SHP77 (cell line): Measurements from ENCODE around the gene TUBA1C.
"Not testable (repeated sequence)": the region's sequence is repeated elsewhere in the genome, so short reads cannot be mapped to it uniquely, and the experiment has no call there.

Experiments
- DNase-seq, 2 experiments: peaks; one replicate each; lab custom pipeline; 2025; lab: John Stamatoyannopoulos, UW

Gene TUBA1C

DNA sequence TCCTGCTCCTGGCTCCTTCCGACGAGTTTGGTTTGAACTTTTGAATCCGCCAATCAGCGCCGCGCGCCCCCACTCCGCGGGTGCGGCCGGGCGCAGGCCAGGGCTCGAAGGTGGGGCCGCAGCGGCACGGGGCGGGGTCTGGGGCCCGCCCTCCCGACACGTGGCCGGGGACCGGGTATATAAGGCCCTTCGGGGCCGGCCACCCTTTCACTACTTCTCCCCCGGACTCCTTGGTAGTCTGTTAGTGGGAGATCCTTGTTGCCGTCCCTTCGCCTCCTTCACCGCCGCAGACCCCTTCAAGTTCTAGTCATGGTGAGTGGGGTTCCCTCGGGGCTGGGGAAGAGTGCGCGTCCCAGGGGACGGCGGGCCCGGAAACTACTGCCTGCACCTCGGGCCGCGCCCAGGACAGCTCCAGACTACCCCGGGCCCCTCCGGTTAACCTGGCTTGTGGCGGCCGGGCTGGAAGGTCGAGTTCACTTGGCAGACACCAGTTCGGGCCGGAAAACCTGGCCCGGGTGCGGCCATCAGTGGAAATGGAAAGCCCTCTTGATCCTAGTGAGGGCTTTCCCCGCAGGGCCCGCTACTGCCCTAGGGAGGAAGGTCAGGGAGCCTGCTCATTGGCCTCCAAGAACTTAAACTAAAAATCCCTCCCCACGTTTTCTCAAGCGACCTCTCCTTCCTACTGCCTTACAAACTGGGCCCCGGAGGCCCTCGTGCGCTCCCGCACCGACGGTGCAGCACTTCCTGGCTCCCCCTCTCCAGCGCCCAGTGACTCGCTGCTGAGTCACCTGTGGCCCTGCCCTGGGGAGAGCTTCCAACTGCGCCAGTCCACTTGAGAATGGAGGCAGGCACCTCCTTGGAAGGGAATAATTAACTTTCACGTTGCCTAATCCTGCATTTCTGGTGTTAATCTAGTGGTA lies at the start of gene TUBA1C:
TSS of gene TUBA1C (plus strand) at position 210 of the 920 bp plus-strand sequence. CDS start at position 310, 100 bp downstream.
- peak; percentile 88 to 90 for DNase-seq

DNA sequence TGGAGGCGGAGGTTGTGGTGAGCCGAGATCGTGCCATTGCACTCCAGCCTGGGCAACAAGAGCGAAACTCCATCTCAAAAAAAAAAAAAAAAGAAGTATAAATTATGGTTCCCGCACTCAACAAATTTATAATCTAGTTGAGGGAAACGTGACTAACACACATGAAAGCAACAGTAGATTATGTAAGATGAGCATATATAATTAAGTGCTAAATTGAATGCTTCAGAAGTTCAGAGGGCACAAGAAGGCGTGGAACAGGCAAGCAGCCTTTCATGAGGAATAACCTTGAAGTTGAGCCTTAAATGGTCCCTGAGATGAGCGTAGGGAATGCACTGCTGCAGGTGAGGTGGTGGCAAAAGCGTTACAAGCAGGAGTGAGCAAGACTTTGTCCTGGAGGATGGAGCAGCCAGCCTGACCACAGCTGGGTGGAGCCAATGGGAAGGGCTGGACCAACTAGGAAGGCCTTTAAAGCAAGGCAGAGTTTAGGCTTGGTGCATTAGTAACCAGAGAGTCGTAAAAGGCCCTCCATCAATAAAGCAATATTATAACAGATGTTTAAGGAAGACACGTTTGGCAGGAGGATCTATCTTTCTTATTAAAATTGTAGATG lies 45.4 kb upstream of the TUBA1C start:
- DNase-seq = no peak

- DNase-seq = no peak
Observed at GRCh38 chr12:49220972-49221371, 43.9 kb upstream of the TUBA1C start.

DNA sequence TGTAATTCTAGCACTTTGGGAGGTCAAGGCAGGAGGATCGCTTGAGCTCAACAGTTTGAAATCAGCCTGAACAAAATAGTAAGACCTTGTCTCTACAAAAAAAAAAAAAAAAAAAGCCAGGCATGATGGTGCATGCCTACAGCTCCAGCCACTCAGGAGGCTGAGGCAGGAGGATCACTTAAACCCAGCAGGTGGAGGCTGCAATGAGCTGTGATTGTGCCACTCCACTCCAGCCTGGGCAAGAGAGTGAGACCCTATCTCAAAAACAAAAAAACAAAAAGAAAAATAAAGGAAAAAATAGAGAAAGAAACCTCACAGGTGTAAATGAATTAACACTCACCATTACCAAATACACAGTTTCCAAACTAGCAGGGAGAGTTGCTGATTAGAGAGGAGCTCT lies 41.8 kb upstream of the TUBA1C start:
- no peak for DNase-seq

GRCh38 chr12:49223590-49224369 lies 41.1 kb upstream of the TUBA1C start:
- DNase-seq = no peak

GRCh38 chr12:49225576-49226166 lies 39.2 kb upstream of the TUBA1C start:
- DNase-seq = no peak

DNA sequence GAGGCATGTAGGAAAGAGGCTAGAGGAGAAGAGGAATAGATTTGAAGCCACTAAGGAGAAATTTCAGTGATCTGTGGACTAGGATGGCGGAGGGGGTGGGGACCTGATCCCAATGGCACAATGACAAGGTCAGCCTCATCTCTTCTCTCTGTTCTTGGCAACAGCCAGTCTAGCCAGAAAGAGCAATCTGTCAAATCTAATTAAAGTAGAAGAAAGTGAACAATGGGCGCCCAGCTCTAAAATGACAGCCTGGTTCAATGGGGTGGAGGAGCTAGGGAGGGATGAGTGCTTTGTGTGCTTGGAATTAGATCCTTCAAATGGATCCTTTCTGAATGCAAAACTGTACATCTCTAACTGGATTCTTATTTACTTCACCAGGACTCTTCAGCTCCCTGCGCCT lies 37.2 kb upstream of the TUBA1C start:
- DNase-seq = no peak

DNA sequence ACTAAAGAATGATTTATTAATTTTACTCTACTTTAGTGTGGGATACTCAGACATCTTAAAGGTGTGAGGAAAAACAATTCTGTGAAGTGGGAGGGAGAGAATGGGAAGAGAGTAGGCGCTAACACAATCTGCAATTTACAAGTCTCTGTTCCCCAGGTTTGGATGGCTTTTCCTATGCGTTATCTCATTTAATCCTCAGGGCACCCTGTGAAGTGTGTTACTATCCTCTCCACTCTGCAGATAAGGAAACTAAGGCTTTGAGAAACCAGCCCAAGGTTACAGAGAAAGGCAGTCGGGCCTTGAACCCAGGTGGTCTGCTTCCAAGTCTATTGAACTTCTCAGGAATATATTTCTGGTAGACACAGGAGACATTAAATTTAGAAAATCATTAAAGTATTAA lies 36.2 kb upstream of the TUBA1C start:
- DNase-seq = no peak

GRCh38 chr12:49230176-49230804 lies 34.6 kb upstream of the TUBA1C start:
- DNase-seq = no peak

DNA sequence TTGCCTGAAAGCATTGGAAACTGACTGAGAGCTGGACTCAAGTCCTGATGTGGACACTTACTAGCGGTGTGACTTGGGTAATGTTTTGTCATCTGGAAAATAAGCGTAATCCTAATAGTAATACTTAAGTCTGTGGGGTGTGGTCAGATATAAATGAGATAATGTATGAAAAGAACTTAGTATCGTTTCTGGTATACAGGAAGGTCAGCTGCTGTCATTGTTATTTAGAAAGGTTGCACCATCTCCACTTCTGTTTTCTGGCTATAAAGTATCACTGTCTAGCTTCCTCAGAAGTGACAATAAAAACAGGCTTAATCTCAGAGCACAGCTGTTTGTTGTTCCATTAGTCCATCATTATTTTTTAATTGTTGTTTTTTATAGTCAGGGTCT lies 34.1 kb upstream of the TUBA1C start:
- no peak for DNase-seq

DNA sequence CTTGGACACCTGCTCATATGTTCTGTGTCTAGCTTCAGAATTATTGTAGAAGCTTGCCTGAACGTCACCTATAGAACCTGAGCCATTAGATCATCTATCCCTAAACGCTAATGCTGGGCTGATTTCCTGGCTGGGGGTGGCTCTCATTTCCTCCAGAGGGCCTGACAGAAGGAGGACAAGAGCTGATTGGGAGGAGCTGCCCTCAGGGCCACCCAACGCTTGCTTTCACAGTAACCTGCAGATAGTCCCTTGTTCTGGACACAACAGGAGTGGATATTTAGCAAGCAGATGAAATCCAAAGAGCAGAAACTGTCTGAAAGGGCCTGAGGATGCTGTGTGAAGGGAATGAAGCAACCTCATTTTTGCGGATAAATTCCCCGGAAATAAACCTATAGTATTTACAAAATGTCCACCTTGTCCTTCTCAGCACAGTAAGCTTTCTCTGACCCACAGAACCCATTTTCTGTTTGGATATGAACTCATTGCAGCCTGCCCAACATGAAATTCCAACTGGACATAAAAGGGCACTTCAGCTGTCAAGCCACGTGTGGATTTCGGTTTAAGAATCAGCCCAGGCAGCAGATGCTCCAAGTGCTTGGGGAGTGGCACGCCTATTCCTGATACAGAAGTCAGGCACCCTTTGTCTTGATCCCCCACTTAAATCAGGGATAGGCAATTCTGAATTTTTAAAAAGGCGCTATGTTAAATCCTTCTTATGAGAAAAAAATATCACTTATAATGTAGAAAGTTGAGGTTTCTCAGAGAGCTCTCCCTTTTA lies 32.8 kb upstream of the TUBA1C start:
- DNase-seq = peak in 1 of 2 experiments; percentile 32

DNA sequence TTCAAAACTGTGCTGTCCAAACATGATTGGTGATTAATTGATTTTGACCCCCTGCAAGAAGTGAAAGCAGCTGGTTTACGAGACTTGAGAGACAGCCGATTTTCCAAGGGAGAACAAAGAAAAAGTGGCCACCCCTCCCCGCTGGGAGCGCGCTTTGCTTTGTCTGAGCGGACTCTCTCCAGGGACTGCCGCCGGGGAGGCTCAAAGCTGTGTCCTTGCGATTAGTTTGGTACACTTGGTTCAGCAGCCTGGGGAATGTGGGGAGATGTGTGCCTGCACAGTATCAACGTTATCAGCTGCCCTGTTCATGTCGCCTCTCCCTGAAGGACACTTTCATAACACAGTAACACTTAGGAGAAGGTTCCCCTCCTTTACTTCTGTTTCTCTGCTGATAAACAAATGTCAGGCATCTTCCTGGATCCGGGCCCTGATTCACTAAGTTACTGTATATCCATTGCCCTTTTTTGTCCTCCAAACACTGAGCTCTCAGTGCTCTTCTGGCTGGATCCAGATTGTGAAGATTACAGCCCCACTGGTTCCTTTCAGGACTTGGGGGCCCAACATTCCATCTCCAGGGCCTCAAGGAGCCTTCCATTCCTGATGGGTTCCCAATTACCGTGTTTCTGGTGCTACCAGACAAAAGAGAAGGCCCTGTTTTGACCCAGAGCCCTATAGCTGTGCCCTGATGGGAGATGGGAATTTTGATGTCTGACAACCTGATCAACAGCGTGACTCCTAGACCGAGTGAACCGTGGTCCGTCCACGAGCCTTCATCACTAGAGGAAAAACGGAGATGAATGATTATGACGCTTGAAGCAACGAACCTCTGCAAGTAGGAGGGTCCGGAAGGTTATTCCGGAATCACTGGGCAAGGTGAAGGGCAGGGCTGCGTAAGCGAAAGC lies 31.7 kb upstream of the TUBA1C start:
- DNase-seq = peak; percentile 37 to 47

DNA sequence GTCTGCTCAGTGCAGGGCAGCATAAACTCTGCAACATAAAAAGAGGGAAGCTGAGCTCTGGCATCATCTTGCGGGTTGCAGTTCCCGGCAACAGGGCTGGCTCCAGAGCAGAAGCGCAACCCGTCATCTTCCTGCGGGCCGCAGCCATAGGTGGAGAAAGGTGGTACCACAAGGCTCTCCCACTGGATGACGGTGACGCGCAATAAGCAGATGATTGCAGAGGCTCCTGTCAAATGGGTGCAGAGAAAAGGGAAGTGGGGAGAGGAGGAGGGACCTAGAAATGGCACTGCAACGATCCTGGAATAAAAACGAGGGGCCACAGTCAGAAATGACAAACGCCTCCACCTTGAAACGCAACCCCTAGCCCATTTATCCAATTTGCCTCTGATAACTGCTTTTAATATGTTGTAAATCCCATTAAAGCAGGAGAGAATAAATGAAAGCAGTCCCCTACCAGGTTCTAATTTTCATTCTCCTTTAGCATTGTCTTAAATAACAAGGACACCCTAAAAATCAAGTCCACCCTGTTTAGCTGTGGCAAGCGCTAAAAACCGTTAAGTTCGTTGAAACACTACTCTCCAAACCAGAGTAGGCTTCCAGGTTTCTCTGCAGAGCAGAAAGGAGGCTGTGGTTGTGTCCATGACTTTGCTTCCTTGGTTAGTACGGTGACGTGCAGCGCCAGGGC lies 30.9 kb upstream of the TUBA1C start:
- DNase-seq = peak; percentile 18 to 36

DNA sequence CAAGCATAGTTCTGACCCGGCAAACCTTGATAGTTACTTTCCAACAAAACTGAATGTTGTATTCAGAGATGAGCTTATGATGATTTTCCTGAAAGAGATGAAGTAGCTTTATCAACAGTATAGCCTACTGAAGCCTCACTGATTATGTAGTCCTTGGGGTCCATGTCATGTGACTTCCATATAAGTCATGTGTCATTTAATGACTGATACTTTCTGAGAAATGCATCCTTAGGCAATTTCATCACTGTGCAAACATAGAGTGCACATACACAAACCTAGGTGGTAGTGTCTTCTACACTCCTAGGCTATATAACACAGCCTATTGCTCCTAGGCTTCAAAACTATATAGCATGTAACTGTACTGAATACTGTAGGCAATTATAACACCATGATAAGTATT lies 28.5 kb upstream of the TUBA1C start:
- no peak for DNase-seq

DNA sequence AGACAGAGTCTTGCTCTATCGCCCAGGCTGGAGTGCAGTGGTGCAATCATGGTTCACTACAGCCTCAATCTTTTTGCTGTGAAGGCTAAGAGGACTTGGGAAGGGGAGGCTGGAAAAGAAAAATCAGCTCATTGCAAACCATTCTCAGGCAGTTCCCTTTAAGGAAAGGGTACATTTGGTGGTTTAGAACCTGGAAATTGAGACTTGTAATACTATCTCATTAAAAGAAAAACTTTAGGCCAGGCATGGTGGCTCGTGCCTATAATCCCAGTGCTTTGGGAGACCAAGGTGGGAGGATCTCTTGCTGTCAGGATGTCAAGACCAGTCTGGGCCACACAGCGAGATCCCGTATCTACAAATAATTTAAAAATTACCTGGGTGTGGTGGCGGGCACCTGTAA lies 21.3 kb upstream of the TUBA1C start:
- DNase-seq = no peak

DNA sequence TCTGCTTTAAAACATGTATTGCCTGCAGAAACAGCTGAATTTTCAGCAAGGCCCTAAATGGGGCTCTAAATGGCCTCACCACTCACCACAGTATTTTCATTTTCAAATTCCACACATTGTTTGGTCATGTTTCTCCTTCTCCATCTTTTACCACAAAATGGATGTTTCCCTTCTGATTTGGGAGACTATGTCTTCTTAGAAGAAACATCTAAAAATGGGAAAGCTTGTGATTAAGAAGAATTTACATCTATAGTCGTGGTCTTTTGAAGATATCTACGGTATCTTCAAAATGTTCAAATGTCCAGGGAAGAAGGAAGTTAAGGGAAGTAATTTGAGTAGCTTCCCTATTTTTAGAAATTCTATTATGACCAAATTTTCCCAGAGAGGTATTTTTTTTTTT lies 20.7 kb upstream of the TUBA1C start:
- DNase-seq = no peak

- DNase-seq = no peak
Observed at GRCh38 chr12:49251357-49251756, 13.5 kb upstream of the TUBA1C start.

- no peak for DNase-seq
Observed at GRCh38 chr12:49253033-49253623, 11.8 kb upstream of the TUBA1C start.

DNA sequence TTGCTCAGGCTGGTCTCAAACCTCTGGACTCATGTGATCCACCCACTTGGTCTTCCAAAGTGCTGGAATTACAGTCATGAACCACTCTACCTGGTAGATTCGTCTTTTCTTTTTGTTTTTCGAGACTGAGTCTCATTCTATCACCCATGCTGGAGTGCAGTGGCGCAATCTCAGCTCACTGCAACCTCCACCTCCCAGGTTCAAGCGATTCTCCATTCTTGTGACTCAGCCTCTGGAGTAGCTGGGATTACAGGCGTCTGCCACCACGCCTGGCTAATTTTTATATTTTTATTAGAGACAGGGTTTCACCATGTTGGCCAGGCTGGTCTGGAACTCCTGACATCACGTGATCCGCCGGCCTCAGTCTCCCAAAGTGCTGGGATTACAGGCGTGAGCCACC lies 9.4 kb upstream of the TUBA1C start:
- not testable (repeated sequence) for DNase-seq
